Measurements from ENCODE around the gene GATAD2A. TPM values are rescaled to one million over a fixed set of nuclear protein-coding genes. Genes with fewer than 3 reads are reported as not detected.

GATAD2A gene
- total and polyA plus RNA-seq, 2 of the 13 experiments (the other 11 are each of a cell fraction or from before 2014, with no cell fraction given): 16.8 to 28.6 TPM

- no peak for TF ChIP-seq PRDM4 (CRISPR knock-in tag; IDR thresholded peaks at IDR 0.05; ENCODE audit: borderline replicate concordance)
- peak; percentile 28 for TF ChIP-seq XRCC5 (optimal IDR thresholded peaks at IDR 0.05; ENCODE audit: low read length)
- peak; percentile 55; the same call in 1 of the 2 replicates for TF ChIP-seq PPARG (CRISPR knock-in tag; conservative IDR thresholded peaks at IDR 0.05)
- TF ChIP-seq AFF4 (CRISPR knock-in tag; IDR thresholded peaks at IDR 0.05): no peak
- TF ChIP-seq MEF2D (CRISPR knock-in tag; IDR thresholded peaks at IDR 0.05): 0 out of 2 replicates have a peak, but pooled peaks have one; percentile 41
Measured at GRCh38 chr19:19490214-19490968, 84.9 kb downstream of the GATAD2A start (continued).
